ENCODE results near the gene LILRA5.
"Not testable (repeated sequence)": the region's sequence is repeated elsewhere in the genome, so short reads cannot be mapped to it uniquely, and the experiment has no call there.

The LILRA5 gene

DNA sequence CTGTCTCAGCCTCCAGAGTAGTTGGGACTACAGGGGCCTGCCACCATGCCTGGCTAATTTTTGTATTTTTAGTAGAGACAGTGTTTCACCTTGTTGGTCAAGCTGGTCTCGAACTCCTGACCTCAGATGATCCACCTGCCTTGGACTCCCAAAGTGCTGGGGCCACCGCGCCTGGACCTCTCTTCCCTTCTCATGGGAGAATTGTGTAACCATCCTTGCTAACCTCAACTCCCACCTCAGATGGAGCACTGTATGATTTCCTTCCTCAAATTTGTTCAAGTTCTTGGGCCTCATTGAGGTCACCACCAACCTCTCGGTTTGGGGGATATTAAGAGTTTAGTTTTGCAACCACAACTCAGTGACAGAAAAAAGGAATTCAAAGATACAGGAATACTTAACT, 10.7 kb downstream of the LILRA5 start:
- DNase-seq (ENCODE audit: low read depth) = no peak

DNA sequence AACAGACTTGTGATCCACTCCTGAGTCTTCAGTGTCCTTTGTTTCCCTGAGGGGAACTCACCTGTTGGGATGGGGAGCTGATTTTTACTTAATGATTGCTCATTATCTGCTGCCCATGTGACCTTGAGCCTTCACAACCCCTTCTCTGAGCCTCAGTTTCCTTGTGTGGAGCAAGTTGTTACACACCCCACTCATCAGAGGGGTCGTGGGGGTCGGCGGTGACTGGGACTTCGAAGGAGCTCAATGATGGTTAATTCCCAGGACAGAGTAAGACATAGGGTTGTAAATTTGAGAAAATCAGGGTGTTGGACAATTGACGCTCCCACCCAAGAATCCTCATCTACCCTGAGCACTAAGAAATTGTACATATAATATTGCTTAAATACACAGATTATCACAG, 13.5 kb downstream of the LILRA5 start:
- DNase-seq (ENCODE audit: low read depth) = no peak

DNA sequence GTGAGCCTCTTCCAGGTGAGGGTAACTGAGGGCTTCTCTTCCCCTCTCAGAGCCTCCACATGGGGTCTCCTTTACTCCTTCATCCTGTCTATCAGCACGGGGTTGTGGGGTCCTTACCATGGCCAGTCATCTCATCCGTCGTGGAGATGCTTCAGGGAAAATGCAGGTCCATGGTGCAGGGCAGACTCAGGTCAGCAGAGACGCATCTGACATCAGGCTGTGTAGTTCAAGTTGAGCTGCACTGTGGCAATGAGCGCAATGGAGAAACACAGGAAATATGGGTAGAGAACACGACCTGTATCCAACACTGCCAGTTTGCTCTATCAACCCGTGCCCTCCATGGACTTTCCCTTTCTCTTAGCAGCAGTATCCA, 13.9 kb downstream of the LILRA5 start:
- no peak for DNase-seq (ENCODE audit: low read depth)

DNA sequence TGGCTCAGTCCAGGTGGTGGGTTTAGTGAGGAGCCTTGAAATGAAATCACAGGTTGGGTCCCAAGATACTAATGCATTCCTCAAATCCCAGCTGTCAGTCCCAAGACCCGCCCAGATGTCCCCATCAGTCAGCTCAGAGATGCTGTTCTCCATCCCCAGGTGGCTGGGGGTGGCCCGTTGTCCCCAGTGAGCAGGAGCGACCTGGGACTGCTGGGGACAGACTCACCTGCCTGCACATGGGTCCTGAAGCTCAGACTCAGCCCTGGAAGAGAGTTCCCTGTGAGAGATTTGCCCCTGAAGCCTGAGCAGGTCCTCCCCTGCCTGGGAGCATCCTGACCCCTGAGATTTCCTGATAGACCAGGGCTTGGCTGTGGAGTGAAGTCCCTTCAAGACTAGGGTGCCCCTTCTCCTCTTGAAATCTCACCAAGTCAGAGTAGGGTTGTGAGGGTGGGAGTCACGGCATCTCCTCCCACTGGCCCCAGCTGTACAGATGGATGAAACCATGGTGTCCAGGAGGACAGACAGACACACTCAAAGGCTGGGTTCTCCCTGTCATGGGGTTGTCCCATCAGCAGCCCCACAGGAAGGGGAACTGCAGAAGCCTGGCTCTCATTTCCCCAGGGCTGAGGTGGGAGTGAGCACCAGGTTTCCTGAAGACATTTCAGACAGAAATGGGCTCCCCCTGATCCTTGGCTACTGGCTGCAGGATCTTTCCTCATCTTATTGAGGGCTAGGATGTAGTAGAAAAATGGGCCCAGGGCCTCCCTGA, 14.4 kb downstream of the LILRA5 start:
- DNase-seq (ENCODE audit: low read depth) = no peak

DNA sequence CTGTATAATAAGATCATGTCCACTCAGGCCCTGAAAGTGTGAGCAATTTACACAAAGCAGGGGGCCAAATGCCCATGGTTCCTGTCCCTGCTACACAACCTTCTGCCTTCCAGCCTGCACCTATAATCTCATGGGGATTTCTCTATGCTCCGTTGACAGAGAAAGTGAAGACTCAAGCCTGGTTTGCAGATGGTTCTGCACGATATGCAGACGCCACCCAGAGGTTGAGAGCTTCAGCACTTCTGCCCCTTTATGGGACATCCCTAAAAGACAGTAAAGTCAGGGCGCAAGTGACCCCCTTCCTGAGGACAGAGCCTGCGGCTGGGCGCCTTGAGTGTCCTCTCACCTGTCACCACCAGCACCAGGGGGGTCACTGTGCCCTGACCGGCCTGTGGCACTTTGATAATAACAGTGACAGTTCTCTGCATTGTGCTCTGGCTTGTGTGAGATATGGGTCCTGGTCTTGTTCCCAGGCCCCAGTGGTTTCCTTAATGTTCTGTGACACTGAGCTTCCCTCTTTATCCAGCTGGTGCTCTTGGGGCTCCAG, 15.1 kb downstream of the LILRA5 start:
- DNase-seq (ENCODE audit: low read depth) = no peak

DNA sequence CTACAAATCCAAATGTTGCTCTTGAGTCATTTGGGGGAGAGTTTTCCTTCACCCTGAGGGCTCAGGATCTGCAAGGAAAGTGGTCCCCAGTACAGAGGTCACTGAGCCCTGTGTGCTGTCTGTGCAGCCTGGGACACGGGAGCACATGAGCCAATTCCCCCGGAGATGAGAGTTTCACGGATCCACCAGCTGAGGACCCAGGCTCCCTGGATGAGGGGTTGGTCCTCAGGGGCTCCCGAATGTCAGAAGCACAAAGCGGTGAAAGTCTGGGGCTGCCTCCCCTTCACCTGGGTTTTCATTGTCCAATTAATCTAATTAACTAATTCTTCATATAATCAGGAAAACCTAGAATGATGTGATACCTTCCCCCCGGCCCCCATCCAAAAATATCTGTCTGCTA, 18.4 kb downstream of the LILRA5 start:
- no peak for DNase-seq (ENCODE audit: low read depth)

DNA sequence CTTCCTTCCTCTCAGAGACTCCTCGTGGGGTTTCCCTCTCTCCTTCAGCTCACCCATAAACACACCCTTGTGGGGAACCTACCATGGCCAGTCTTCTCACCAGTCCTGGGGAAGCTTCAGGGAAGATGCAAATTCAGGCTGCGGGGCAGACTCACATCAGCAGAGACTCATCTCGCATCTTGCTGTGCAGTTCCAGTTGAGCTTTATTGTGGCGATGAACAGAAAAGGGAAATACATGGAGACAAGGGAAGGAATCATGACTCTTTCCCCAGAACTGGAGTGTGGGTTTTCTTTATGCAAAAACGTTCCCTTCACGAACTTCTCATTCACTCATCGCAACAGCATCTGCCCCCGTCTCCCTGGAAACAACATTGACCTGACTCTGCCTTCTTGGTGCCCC, 23.8 kb downstream of the LILRA5 start:
- DNase-seq (ENCODE audit: low read depth) = not testable (repeated sequence)

DNA sequence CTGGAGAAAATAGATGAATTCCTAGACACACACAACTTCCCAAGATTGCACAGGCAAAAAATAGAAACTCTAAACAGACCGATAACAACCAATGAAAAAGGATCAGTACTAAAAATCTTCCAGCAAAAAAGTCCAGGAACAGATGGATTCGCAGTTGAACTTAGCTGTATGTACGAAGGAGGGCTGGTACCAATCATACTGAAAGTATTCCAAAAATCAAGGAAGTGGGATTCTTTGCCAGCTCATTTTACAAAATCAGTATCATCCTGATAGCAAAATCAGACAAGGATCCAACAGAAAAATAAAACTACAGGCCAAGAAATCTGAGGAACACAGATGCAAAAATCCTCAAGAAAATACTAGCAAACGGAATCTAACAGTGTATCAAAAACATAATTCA, 25.5 kb downstream of the LILRA5 start:
- peak; percentile 12 for DNase-seq (ENCODE audit: low read depth)

DNA sequence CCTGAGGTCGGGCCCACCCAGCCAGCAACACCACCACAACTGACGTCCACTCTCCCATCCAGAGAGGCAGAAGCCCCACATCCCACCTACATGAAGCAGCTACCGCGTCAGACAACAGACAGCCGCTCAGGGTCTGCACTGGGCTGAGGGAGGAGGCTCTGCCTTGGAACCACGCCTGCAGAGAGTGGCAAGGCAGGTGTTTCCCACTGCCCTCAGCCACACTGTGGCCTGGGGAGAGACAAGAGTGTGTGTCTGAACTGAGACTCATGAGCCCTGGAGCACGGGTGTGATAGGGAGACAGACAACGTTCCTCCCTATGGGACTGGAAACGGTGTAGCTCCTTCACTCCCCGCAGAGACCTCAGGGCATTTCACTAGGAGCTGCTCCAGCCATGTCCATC, 26.7 kb downstream of the LILRA5 start:
- not testable (repeated sequence) for DNase-seq (ENCODE audit: low read depth)

DNA sequence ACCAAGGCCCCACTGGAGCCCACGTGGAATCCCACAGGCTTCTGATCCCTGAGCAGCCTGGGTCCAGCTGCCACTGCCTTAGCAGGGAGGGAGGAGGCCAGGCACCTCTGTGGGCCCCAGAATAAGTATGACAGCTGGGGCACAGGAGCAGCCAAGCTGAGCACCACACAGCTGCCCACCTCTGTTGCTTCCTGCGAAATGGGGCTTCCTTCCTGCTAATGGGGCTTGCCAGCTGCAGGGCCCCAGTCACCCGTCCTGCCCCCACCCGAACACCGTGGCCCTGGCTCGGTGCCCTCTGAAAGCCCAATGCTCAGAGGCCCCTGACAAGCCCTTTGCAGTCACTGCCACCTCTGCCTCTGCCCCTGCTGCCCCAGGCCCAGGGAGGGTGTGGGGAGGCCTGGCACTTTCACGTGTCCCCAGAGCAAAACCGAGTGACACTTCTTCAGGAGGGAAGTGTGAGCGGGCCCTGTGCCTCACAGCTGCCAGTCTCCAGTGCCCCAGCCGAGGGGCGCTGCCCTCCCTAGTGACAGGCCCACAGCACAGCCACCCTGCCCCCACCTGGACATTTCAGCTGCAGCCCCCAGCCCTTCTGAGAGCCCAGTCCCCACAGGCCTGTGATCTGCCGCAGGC, 27.4 kb downstream of the LILRA5 start:
- not testable (repeated sequence) for DNase-seq (ENCODE audit: low read depth)

DNA sequence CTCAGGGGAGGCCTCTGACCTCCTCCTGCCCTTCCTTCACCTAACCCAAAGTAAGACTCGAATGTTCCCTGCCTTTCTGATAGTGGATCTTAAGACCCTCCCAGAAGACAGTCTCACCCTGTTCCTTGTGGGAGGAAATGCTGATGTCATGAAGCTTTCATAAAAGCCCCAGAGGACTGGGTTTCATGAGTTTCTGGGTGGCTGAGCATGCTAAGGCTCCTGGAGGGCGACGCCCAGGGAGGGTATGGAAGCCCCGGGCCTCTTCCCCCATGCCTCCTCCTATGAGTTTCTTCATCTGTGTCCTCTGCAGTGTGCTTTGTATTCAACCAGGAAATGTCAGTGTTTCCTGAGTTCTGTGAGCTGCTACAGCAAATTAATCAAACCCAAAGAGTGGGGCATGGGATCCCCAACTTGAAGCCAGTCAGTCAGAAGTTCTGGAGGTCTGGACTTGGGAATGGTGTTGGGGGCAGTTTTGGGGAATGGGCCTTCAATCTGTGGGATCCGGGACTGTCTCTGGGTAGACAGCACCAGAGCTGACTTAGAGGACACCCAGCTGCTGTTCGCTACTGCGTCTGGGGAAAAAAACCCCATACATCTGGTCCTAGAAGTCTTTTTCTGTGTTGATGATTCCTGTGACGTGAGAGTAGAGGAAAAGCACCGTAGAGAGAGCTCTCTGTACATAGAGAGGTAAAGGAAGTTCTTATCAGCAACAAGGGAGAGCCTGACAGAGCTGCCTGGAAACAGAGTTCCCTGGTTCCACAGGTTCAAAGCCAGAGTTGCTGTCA, 30.1 kb downstream of the LILRA5 start:
- no peak for DNase-seq (ENCODE audit: low read depth)

DNA sequence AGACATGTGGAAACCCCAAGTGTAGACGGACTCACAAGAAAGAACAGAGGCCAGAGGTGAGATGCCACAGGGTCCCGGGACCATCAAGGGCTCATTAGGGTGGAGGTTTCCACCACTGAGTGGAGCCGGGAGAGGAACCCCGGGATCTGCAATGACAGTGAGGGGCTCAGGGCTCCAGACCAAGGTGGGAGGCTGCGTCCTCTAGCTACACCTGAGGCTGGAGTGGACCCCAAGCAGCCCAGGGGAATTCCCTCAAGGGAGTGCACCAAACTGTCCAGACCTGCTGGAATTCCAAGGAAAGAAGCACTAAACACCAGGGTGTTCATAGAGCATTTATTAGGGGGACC, 31.3 kb downstream of the LILRA5 start:
- DNase-seq (ENCODE audit: low read depth) = not testable (repeated sequence)

DNA sequence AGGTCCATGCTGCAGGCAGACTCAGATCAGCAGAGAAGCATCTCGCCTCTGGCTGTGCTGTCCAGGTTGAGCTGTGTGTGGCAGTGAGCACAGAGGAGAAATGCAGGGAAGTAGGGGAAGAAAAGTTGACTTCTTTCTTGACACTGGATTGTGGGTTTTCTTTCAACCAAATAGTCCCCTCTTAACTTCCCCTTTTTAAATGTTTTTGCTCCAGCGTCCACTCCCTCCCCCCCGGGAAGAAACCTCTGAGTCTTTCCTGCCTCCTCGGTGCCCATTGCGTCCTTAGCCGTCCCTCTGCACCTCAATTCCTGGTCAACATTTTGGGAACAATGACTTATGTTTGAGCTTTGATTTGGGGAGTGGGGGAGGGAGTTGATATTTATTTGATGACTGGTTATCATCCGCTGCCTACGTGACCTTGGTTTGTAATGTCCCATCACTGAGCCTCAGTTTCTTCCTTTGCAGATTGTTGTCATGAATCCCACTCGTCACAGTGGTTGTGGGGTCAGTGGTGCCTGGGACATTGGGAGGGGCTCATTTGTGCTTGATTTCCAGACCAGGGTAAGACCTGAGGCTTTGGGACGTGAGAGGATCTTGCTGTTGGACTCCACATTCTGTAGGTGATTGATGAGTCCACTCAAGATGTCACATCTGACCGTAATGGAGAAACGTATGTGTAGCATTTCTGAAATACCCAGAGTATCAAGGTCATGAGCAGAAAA, 31.8 kb downstream of the LILRA5 start, which contains the start of gene LILRB2:
Gene LILRB2, minus strand, starts transcription at position 104 of the 722 bp plus-strand sequence. CDS start 614 bp downstream, outside the sequence.
- DNase-seq (ENCODE audit: low read depth) = no peak

DNA sequence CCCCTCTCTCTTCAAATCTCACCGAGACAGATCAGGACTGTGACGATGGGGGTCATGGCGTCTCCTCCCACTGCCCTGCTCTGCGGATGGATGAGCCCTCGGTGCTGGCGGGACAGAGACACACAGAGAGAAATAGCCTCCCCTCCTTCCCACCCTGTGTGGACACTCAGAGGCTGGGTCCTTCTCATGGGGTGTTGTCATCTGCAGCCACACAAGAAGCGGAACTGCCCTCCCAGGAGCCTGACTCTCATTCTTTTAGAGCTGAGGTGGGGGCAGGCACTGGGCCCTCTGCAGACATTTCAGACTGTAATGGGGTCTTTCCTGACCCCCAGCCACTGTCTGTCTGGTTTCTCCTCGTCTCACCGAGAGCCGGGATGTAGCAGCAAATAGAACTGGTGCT, 32.5 kb downstream of the LILRA5 start:
- not testable (repeated sequence) for DNase-seq (ENCODE audit: low read depth)

DNA sequence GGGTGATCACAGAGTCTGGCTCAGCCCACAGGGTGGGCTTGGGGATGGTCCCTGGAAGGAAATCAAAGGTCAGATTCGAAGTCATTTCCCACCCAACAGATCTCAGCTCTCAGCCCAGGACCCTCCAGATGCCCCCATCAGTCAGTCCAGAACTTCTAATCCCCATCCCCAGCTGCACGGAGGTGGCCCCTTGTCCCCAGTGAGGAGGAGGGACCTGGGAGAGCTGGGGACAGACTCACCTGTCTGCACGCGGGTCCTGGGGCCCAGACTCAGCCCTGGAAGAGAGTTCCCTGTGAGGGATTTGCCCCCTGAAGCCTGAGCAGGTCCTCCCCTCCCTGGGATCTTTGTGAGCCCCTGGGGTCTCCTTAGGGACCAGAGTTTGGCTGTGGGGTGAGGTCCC, 32.9 kb downstream of the LILRA5 start:
- not testable (repeated sequence) for DNase-seq (ENCODE audit: low read depth)

DNA sequence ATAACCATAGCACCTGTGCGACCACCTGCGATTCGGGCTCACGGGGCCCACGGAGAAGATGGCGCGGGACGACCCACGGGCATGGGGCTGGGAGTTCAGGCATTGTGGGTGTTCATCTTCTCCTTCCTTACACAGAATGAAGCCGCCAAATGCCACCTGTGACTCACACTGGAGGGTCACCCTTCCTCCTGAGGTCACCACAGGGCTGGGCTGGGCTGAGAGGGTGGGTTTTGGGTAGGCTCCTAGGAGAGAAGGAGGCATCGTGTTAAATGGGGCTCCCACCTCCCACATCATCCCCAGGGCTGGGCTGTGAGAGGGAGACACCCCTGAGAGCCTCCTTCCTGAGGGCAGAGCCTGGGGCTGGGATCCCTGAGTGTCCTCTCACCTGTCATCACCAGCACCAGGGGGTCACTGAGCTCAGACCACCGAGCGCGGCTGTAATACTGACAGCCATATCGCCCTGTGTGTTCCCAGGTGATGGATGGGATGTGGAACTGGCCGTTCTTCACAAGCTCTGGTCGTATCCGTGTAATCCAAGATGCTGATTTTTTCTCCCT, 33.5 kb downstream of the LILRA5 start:
- DNase-seq (ENCODE audit: low read depth) = no peak

DNA sequence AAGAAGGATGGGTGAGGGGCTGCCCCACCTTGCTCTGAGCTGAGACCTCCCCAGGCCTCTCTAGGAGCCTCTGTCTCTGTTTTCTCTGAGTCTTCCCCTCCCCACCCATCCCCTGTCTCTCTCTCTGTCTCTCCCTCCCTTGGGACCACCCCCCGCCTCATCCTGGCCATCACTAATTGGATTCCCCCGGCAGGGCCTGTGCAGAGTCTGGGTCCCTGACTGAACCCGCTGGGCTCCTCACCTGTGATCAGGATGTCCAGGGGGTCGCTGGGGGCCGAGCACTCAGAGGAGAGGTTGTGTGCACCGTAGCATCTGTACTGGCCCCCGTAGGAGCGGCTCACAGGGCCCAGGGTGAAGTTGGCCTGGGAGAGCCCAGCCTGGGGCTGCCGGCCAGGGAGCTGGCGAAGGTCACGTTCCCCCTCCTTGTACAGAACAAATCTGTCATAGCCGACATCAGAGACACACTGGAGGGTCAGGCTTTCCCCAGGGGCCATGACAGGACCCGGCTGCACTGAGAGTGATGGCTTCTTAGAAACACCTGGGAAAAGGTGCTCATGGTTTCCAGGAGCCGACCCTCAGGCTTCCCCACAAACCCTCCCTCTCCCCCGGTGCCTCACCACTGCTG, 34.3 kb downstream of the LILRA5 start:
- DNase-seq (ENCODE audit: low read depth) = not testable (repeated sequence)

DNA sequence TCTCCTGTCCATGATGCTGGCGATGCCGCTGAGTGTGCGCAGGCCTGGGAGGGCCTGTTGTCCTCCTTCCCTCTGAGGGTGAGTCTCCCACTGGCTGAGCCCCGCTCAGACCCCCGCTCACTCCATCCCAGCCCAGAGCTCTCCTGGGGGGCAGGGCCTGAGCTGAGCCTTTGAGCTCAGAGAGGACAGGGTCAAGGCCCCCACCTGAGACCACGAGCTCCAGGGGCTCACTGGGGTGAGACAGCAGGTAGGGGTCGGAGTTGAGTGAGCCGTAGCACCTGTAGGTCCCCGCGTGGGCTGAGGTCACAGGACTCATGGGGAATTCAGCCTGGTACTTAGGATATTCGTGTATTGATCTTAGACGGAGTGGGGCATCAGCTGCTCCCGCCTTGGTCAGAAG, 34.9 kb downstream of the LILRA5 start:
- DNase-seq (ENCODE audit: low read depth) = not testable (repeated sequence)

DNA sequence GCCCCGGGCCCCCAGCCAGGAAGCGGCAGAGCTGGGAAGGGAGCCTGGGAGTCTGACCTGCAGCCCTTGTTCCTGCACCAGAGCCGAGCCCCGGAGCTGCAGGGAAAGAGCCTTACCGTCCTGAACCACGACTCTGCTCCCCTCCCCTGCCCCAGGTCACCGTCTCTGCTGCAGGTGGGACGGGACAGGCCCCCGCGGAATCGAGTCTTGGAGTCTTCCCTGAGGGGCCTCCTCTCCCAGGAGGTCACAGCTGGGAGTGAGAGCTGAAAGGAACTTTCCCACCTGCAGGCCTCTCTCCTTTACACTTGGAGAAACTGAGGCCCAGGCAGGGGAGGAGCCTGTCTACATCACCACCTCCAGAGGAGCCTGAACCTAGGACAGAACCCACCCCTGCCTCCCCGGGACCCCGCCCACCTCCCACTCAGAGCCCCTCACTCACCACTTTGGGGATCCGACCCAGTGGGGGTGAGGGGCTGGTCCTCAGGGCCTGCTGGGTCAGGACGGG, 35.8 kb downstream of the LILRA5 start:
- not testable (repeated sequence) for DNase-seq (ENCODE audit: low read depth)

DNA sequence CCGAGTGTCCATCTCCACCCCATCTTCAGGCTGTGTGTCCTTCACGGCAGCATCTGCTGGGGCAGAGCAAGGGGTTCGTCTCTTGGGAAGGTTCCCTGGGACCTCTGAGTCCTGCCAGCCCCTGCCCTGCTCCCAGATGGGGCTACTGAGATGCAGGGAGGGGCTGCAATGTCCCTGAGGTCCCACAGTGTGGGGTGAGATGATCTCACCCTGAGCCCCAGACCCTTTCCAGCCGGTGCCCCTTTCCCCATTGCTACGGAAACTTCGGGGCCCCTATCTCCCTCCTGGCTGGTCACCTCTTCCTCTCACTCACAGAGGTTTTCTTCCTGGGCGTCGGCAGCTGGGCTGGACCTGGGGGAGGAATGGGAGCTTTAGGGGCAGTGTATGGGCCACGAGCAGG, 37.0 kb downstream of the LILRA5 start:
- no peak for DNase-seq (ENCODE audit: low read depth)

DNA sequence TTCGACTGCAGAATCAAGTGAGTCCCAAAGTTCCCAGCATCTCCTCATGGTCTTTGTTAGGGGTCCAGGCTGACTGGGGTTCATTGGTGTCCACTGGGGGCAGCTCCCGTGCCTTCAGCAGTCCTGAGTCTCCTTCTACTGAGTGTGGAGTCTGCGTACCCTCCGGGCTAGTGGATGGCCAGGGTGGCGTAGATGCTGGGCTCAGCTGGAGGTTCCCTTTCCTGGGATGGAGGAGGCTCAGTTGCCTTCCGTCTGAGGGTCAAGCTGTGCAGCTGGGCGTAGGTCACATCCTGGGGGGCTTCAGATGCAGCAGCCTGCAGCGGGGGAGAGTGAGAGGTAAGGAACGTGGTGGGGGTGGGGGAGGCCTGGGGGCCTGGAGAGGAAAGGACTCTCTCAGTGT, 38.5 kb downstream of the LILRA5 start:
- not testable (repeated sequence) for DNase-seq (ENCODE audit: low read depth)
